ENCODE data around the gene AKR7A2. TPM values are rescaled to one million over a fixed set of nuclear protein-coding genes. Genes with fewer than 3 reads are reported as not detected.

AKR7A2 gene
- 100 to 1,000 TPM in 1 of 2 donors, 10 to 100 TPM in 1; 83.3 to 141 TPM for total RNA-seq
- 73.0 TPM for polyA plus RNA-seq (ENCODE audit: insufficient read depth, low read depth, low replicate concordance)
- long read RNA-seq, donor 1, transcript AKR7A2-201 (7 exons, 1,362 nt): major isoform, 47 of 55 reads
- long read RNA-seq, donor 1, partial matches to known transcripts: 8 of 55 reads
- long read RNA-seq, donor 1, other reads (novel, unspliced or antisense): 0 of 55 reads
- long read RNA-seq, donor 2, transcript AKR7A2-201 (7 exons, 1,362 nt): major isoform, 25 of 25 reads
- long read RNA-seq, donor 2, partial matches to known transcripts: 0 of 25 reads
- long read RNA-seq, donor 2, other reads (novel, unspliced or antisense): 0 of 25 reads

GRCh38 chr1:19311931-19312781 is at the start of gene AKR7A2, which contains the start of gene SLC66A1:
Gene AKR7A2, minus strand, starts transcription at chr1:19312144. Its CDS starts 20 bp downstream, at chr1:19312124.
Gene SLC66A1, plus strand, starts transcription at chr1:19312326. Its CDS starts 5,352 bp downstream, at chr1:19317678.
- Histone ChIP-seq H3K9me3 (no peaks in the 10 kb centered on the region), H3K36me3 (ENCODE audit: low read depth, missing control alignments) (no peaks in the 10 kb centered on the region), H3K4me1 (peaks cover 26% of the 10 kb centered on the region), H3K27ac (peak within 1 kb of the TSS; percentile 80 to 91), H3K4me3 (peak within 1 kb of the TSS; percentile 81 to 97), H3K27me3 (no peaks in the 10 kb centered on the region)
- intact Hi-C loops (cut with DNase I; ENCODE audit: low total_unique reads): no loop called here
- DNase-seq: peak; percentile 94
- peak; percentile 27 for TF ChIP-seq POLR2A (IDR thresholded peaks at IDR 0.05)
- peak in 2 of 3 experiments; percentile 2 to 23 for TF ChIP-seq CTCF (IDR thresholded peaks at IDR 0.05)
- WGBS, 2 donors: 0 to 1% methylated on average over 12 to 50 of the region's 105 CpGs

- Histone ChIP-seq H3K36me3 (ENCODE audit: low read depth, missing control alignments) (no peaks in the 10 kb centered on the region), H3K4me3 (no peak overlapping the region), H3K9me3 (no peaks in the 10 kb centered on the region), H3K4me1 (peaks cover 38% of the 10 kb centered on the region), H3K27me3 (no peaks in the 10 kb centered on the region), H3K27ac (no peak overlapping the region)
- no peak for DNase-seq
- WGBS, 2 donors: 82 to 83% methylated on average over 18 of the region's 18 CpGs
- intact Hi-C loops (cut with DNase I; ENCODE audit: low total_unique reads): no loop called here
- TF ChIP-seq POLR2A (IDR thresholded peaks at IDR 0.05) (no peak), CTCF (IDR thresholded peaks at IDR 0.05) (no peak)
These were observed 49.1 kb upstream of the AKR7A2 start for GRCh38 chr1:19360843-19361610.

DNA sequence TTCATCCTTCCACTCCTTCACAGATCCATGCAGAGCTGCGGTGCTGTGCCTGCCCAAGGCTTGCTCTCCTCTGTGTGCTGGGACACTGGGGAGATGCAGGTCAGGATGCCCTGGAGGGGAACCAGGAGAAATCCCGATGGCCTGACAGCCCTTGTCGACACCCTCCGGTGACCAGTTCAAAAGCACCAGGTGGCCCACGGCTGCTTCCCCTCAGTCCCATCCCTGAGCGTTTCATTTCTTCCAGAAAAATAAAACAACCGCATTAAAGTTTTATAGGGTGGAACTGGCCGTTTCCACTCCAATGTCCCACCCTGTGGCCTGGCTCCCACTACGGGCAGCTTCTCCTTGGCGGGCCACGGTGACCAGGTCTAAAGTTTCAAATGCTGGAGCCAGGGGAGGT is 48.5 kb upstream of the AKR7A2 start:
- Histone ChIP-seq H3K4me1 (peaks cover 33% of the 10 kb centered on the region), H3K27ac (no peak overlapping the region), H3K4me3 (no peak overlapping the region), H3K36me3 (ENCODE audit: low read depth, missing control alignments) (no peaks in the 10 kb centered on the region), H3K27me3 (no peaks in the 10 kb centered on the region), H3K9me3 (no peaks in the 10 kb centered on the region)
- TF ChIP-seq CTCF (IDR thresholded peaks at IDR 0.05): no peak
- no peak for TF ChIP-seq POLR2A (IDR thresholded peaks at IDR 0.05)
- intact Hi-C loops (cut with DNase I; ENCODE audit: low total_unique reads): no loop called here
- WGBS, 2 donors: 60 to 78% methylated on average over 11 of the region's 11 CpGs
- DNase-seq: no peak

GRCh38 chr1:19360016-19360415 is 48.1 kb upstream of the AKR7A2 start:
- Histone ChIP-seq H3K9me3 (no peaks in the 10 kb centered on the region), H3K4me1 (peaks cover 30% of the 10 kb centered on the region), H3K4me3 (no peak overlapping the region), H3K27ac (no peak overlapping the region), H3K36me3 (ENCODE audit: low read depth, missing control alignments) (no peaks in the 10 kb centered on the region), H3K27me3 (no peaks in the 10 kb centered on the region)
- intact Hi-C loops (cut with DNase I; ENCODE audit: low total_unique reads): no loop called here
- DNase-seq: no peak
- TF ChIP-seq CTCF (IDR thresholded peaks at IDR 0.05) (no peak), POLR2A (IDR thresholded peaks at IDR 0.05) (no peak)
- WGBS, 2 donors: 59 to 61% methylated on average over 6 of the region's 6 CpGs

All from testis (tissue), 5 donors.